Fibroblast of mammary gland (primary cell): ENCODE data around the gene LHPP.

ENCODE experiments used
- DNase-seq: peaks from one replicate; pipeline ENCODE4 v3.0.0-alpha.2; 2010; ENCODE audit warnings: low read depth
- H3K4me3 ChIP-seq: 2 replicates; pipeline ENCODE4 v1.5.1; 2011; ENCODE audit warnings: low read depth, mild to moderate bottlenecking, low read length, moderate library complexity; ENCODE audit not compliant: control insufficient read depth
- TF ChIP-seq, protein P1 (sequence below): conservative IDR thresholded peaks from 2 replicates; pipeline ENCODE4 v1.5.1; 2011; ENCODE audit warnings: low read depth, low read length, inconsistent platforms; ENCODE audit not compliant: control insufficient read depth, insufficient read depth

The LHPP gene

GRCh38 chr10:124530816-124531215, 69.2 kb downstream of the LHPP start:
- TF ChIP-seq, protein P1, sequence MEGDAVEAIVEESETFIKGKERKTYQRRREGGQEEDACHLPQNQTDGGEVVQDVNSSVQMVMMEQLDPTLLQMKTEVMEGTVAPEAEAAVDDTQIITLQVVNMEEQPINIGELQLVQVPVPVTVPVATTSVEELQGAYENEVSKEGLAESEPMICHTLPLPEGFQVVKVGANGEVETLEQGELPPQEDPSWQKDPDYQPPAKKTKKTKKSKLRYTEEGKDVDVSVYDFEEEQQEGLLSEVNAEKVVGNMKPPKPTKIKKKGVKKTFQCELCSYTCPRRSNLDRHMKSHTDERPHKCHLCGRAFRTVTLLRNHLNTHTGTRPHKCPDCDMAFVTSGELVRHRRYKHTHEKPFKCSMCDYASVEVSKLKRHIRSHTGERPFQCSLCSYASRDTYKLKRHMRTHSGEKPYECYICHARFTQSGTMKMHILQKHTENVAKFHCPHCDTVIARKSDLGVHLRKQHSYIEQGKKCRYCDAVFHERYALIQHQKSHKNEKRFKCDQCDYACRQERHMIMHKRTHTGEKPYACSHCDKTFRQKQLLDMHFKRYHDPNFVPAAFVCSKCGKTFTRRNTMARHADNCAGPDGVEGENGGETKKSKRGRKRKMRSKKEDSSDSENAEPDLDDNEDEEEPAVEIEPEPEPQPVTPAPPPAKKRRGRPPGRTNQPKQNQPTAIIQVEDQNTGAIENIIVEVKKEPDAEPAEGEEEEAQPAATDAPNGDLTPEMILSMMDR, result no peak
- no peak overlapping the region for H3K4me3 ChIP-seq
- DNase-seq, result no peak

DNA sequence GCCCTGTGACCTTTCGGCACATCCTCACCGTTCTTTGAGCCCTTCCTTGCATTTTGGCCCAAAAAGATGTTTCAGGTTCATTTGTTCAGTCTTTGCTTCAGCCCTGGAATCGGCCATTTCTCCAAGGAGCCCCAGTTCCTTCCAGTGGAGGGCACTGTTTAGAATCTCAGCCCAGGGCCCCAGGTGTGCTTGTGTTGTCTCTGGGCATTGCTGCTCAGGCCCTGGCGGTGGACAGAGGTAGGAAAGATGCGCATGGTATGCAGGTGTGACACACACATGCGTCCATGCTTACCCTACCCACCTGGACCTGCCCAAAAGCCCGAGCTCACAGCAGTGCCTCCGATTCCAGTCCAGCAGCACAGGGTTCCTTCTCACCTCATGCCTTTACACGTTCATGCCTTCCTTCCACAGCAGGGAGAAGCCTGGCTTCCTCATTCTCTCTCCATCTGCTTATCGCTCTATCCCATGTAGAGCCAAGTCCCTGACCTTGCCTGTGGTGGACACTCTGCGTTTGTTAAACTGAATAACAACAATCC, 70.6 kb downstream of the LHPP start:
- no peak for DNase-seq
- H3K4me3 ChIP-seq, result no peak overlapping the region
- TF ChIP-seq, protein P1, result peak; percentile 19

DNA sequence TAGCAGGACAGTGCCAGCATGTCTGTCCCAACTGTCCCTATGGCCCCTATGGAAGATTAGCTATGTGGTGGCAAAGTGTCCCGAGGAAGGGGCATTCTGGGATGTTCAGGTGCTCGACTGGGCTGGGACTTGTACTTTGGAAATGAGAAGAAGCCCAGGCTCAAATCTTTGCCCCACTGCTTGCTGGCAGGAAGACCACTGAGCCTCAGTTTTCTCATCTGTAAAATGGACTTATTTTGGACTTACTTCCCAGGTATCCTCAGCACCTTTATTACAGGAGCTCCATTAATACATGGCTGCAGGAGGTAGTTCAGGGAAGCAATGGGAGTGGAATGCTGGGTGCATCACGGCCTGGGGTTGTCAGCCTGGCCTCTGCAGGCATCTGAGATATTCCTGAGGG, 71.2 kb downstream of the LHPP start:
- TF ChIP-seq, protein P1, result no peak
- DNase-seq, result no peak
- H3K4me3 ChIP-seq, result no peak overlapping the region

GRCh38 chr10:124533266-124533665, 71.6 kb downstream of the LHPP start:
- TF ChIP-seq, protein P1, result no peak
- H3K4me3 ChIP-seq, result no peak overlapping the region
- no peak for DNase-seq

GRCh38 chr10:124534231-124534798, 72.7 kb downstream of the LHPP start:
- no peak overlapping the region for H3K4me3 ChIP-seq
- TF ChIP-seq, protein P1, result peak; percentile 54

DNA sequence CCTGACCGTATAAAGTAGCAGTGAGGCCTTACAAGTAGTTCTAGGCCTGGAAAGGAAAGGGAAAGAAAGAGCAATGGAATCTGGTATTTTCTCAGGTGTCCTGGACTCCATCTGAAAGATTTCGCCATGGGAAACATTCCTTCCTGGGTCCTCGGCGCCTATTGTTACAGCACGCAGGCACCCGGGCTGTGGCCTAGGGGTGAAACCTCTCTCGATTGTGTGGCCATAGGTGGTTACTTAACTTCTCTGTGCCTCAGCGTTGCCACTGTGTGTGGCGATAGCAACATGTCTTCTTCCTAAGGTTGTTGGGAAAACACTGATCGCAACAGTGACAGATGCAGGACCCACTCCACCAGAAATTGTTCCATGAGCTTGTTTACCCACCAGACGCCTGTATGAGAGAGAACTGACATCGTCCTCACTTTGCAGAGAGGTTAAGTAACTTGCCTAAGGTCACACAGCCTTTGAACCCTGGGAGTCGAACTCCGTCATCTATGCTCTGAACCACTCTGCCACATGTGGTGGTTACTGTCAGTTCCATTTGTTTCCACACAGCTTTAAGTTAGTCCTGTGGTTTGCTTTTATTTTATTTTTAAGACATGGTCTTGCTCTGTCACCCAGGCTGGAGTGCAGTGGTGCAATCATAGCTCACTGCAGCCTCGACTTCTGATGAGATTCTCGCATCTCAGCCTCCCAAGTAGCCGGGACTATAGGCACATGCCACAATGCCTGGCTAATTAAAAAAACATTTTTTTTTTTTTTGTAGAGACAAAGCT, 73.4 kb downstream of the LHPP start:
- no peak for DNase-seq
- TF ChIP-seq, protein P1, result no peak
- no peak overlapping the region for H3K4me3 ChIP-seq

More at GRCh38 chr10:124534231-124534798, 72.7 kb downstream of the LHPP start:
- peak; percentile 46 for DNase-seq
